Activated naive CD8-positive, alpha-beta T cell treated with anti-CD3 and anti-CD28 coated beads for 36 hours (primary cell): Measurements from ENCODE around the gene USP35. TPM values are rescaled to one million over a fixed set of nuclear protein-coding genes. Genes with fewer than 3 reads are reported as not detected.
"Not testable (repeated sequence)": the region's sequence is repeated elsewhere in the genome, so short reads cannot be mapped to it uniquely, and the experiment has no call there.

ENCODE experiments used
- DNase-seq: peaks from one replicate; pipeline ENCODE4 v3.0.0; 2021
- H3K27ac Mint-ChIP-seq: one replicate; pipeline ENCODE4 v1.8.0; 2022; ENCODE audit warnings: mild to moderate bottlenecking, moderate library complexity, mixed read lengths
- H3K27me3 Mint-ChIP-seq: one replicate; pipeline ENCODE4 v1.8.0; 2022; ENCODE audit warnings: mild to moderate bottlenecking, mixed read lengths
- H3K36me3 Mint-ChIP-seq: one replicate; pipeline ENCODE4 v1.8.0; 2021; ENCODE audit warnings: mild to moderate bottlenecking, mixed read lengths
- H3K4me1 Mint-ChIP-seq: one replicate; pipeline ENCODE4 v1.8.0; 2021; ENCODE audit warnings: mixed read lengths
- H3K4me3 Mint-ChIP-seq: one replicate; pipeline ENCODE4 v1.8.0; 2022; ENCODE audit warnings: mild to moderate bottlenecking, moderate library complexity, mixed read lengths
- H3K9me3 Mint-ChIP-seq: one replicate; pipeline ENCODE4 v1.8.0; 2022; ENCODE audit warnings: mixed read lengths
- total RNA-seq, 2 experiments: library from RNA; stranded (reverse); gene quantifications; one replicate each; pipeline ENCODE4 v1.2.3, GENCODE V29; 2021

Gene USP35
- total RNA-seq, 2 experiments from 2014 or later, result 3.5 to 4.2 TPM

DNA sequence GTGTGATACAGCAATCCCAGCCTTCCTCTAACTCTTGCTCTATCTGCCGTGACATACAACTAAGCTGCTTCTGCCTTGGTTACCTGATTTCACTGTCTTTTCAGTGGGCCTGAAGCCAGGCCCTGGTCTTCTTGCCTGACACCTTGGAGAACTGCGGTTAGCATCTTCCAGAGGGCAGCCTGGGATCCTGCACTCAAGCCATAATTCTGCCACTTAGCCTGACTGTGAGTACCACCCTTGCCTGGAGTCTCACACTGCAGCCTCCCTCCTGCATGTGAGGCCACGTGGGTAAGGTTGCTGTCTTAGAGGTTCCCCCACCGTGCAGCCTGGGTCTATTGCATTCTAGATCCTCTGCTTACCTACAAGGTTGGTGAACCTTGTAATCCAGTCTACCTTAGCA lies 35.8 kb downstream of the USP35 start:
- DNase-seq, result no peak
- Mint-ChIP-seq H3K9me3 (no peaks in the 10 kb centered on the region), H3K4me1 (peaks cover 15% of the 10 kb centered on the region), H3K4me3 (no peak overlapping the region), H3K36me3 (no peaks in the 10 kb centered on the region), H3K27me3 (no peaks in the 10 kb centered on the region), H3K27ac (no peak overlapping the region)

DNA sequence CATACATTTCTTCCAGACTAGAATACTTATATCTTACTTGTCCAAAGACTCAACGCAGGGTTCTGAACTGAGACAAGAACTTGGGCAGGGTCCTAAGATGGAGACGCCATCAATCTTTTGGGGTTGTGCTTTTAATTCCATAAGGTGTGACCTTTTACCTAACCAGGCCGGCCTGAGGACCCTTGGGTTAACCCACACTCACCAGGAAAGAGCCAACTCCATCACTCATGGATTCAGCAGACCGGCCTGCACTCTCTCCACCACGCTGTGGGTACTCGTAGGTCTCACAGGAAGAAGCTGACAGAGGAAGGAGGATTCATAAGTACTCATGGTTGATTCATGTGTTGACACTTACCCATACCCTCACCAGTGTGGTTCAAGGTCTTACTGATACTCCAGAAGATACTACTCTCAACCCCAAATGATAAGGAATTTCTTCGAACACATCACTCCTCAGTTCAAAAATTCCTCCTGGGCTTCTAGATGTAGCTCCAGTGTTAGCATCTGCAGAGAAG lies 36.2 kb downstream of the USP35 start:
- no peaks in the 10 kb centered on the region for H3K9me3 Mint-ChIP-seq
- DNase-seq, result no peak
- peaks cover 15% of the 10 kb centered on the region for H3K4me1 Mint-ChIP-seq
- no peak overlapping the region for H3K27ac Mint-ChIP-seq
- no peaks in the 10 kb centered on the region for H3K27me3 Mint-ChIP-seq
- no peak overlapping the region for H3K4me3 Mint-ChIP-seq
- no peaks in the 10 kb centered on the region for H3K36me3 Mint-ChIP-seq

DNA sequence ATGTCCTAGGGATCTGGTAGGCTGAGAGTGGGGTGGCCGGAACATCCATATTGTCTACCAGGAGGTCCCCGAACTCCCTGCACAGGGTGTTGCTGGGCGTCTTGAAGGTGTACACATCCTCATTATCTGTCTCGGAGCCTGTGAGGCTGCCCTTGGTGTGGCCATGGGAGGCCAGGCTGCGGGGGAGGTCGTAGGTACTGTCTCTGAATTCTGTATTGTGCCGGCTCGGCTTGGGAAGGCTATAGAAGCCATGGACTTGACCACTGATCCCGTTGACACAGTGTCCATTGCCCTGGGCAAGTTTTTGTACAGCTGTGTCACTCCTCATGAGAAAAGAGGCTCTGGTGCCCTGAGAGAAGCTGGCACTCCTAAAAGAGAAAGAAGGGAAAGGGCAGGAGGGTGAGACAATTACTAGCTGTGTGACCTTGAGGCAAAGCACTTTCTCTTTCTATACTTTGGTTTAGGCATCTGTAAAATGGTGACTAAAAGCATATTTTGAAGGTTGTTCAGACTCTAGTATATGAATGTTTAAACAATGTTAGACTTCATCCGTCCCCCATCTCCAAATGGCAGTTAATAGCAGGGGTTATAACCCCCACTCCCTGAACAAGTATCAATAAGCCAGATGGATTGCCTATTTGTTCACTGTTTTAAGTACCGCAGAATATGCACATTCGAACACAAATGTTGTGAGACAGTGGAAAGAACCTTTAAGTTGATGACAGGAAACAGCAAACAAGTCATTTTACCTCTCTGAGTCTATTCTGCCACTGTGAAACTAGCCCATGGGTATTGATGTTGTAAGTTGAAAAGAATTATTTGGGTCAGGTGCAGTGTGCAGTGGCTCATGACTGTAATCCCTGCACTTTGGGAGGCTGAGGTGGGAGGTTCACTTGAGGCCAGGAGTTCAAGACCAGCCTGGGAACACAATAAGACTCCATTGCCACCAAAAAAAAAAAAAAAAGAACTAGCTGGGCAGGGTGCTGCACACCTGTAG lies 38.3 kb downstream of the USP35 start:
- Mint-ChIP-seq H3K27ac (no peak overlapping the region), H3K36me3 (no peaks in the 10 kb centered on the region), H3K9me3 (no peaks in the 10 kb centered on the region), H3K4me1 (peaks cover 7% of the 10 kb centered on the region), H3K4me3 (no peak overlapping the region), H3K27me3 (no peaks in the 10 kb centered on the region)
- no peak for DNase-seq

GRCh38 chr11:78227921-78228320 lies 39.2 kb downstream of the USP35 start:
- no peak for DNase-seq
- Mint-ChIP-seq H3K27ac (no peak overlapping the region), H3K36me3 (no peaks in the 10 kb centered on the region), H3K4me1 (peaks cover 7% of the 10 kb centered on the region), H3K9me3 (no peaks in the 10 kb centered on the region), H3K4me3 (no peak overlapping the region), H3K27me3 (no peaks in the 10 kb centered on the region)

DNA sequence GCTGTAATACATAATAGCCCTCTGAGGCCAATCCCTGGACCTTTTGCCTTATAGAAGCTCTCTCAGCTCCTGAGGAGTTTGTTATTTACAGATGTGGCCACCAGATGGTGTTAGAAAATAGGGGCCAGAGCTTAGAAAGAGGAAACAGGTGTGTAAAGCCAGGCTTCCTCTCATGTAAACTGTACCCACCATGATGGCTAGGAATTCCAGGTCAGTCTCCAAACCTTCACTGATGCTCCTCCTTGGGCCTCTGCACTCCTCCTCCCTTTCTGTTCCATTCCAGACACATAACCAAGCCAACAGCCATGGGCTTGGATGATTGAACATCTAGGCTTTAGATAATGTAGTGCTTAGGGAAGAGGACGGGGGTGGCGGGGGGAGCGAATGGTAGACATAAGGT lies 39.7 kb downstream of the USP35 start:
- Mint-ChIP-seq H3K27ac (no peak overlapping the region), H3K9me3 (no peaks in the 10 kb centered on the region), H3K4me1 (peaks cover 5% of the 10 kb centered on the region), H3K27me3 (no peaks in the 10 kb centered on the region), H3K4me3 (no peak overlapping the region), H3K36me3 (no peaks in the 10 kb centered on the region)
- no peak for DNase-seq

DNA sequence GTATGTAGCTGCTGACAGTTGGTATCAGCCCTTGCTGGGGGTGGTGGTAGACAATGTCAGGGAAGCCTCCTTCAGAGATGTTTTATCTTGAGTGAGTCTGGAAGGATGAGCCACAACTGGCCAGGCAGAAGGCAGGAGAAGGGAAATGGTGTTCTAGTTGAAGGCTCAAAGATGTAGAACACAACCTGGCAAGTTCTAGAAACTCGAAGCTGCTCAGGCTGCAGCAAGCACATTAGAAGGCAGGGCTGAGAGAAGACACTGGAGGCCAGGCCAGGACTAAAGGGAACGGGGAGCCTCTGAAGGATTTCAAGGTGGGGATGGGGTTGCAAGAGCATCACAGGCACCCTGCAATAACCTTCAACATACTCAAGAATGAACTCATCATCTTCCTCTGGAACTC lies 40.4 kb downstream of the USP35 start:
- H3K27ac Mint-ChIP-seq, result no peak overlapping the region
- H3K27me3 Mint-ChIP-seq, result no peaks in the 10 kb centered on the region
- DNase-seq, result no peak
- no peak overlapping the region for H3K4me3 Mint-ChIP-seq
- no peaks in the 10 kb centered on the region for H3K36me3 Mint-ChIP-seq
- H3K4me1 Mint-ChIP-seq, result peaks cover 4% of the 10 kb centered on the region
- no peaks in the 10 kb centered on the region for H3K9me3 Mint-ChIP-seq

DNA sequence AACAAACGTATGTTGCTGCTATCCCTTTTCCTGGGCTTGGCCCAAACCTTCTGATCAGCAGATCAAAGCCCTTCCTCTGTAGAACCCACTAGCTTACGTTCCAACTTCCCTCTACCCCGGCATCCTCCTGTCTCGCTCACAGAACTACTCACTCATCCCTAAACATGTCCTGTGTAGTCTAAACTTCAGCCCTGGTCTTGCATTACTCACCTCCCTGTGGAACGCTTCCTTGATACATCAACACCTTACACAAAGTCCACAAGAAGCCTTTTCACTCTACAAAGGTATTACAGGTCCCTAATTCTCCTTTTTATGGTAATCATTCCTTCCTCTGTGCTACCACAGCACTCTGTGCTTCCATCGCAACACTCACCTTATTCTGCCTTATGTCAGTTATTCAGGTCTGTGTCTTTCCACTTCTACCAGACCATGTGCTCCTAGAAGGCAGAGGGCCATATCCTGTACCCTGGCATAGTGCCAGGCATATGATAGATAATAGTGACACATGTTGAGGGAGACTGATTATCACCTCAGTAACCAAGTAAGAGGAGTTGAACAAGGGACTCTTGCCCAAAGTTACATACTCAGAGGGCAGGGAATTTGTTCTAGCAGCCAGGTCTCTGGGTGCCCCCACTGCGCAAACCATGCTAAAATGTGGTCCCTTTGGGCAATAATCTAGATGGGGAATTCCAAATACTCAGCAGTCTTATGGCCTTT lies 41.6 kb downstream of the USP35 start:
- Mint-ChIP-seq H3K27ac (no peak overlapping the region), H3K36me3 (no peaks in the 10 kb centered on the region), H3K27me3 (no peaks in the 10 kb centered on the region), H3K9me3 (no peaks in the 10 kb centered on the region), H3K4me3 (no peak overlapping the region), H3K4me1 (peaks cover 4% of the 10 kb centered on the region)
- DNase-seq, result no peak

DNA sequence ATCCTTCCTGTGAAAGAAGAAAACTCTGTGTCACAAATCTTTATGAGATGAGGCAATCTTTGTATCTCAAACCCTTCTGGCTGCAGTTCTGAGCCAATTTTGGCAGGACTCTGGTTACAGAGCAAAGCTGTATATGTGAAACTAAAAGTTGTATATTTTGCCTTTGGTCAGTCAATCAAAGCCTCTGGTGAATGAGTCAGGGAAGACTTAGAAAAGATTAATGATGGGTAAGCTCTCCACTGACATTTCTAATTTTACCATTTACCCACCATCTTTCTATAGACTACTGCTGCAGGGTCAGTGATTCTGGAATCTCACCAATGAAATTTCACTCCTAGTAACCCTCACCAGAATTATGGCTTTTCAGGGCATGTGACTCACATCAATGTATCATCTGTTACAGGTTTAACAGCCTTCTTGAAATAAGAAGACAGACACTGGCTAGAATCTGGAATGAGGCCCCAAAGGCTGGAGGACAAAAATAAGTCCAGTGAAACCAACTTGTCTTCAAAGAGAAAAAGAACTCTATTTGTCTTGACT lies 43.3 kb downstream of the USP35 start:
- no peaks in the 10 kb centered on the region for H3K36me3 Mint-ChIP-seq

GRCh38 chr11:78233046-78233445 lies 44.3 kb downstream of the USP35 start:
- DNase-seq, H3K4me1 Mint-ChIP-seq, H3K27ac Mint-ChIP-seq, H3K36me3 Mint-ChIP-seq, H3K27me3 Mint-ChIP-seq, H3K9me3 Mint-ChIP-seq, H3K4me3 Mint-ChIP-seq: not testable (repeated sequence)

More for the DNA sequence above, 43.3 kb downstream of the USP35 start:
- Mint-ChIP-seq H3K4me1 (peaks cover 4% of the 10 kb centered on the region), H3K27ac (no peak overlapping the region), H3K4me3 (no peak overlapping the region), H3K9me3 (no peaks in the 10 kb centered on the region), H3K27me3 (no peaks in the 10 kb centered on the region)
- no peak for DNase-seq

DNA sequence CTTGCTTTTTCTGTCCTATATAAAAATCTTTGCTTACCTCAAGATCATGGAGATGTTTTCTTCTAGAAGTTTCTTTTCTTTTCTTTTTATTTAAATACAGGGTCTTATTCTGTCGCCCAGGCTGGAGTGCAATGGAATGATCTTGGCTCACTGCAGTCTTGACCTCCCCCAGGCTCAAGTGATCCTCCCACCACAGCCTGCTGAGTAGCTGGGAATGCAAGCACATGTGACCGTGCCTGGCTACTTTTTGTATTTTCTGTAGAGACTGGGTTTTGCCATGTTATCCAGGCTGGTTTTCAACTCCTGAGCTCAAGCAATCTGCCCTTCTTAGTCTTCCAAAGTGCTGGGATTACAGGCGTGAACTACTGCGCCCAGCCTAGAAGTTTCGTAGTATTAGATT lies 45.3 kb downstream of the USP35 start:
- no peaks in the 10 kb centered on the region for H3K4me1 Mint-ChIP-seq
- no peak for DNase-seq
- peaks cover 5% of the 10 kb centered on the region for H3K27me3 Mint-ChIP-seq
- H3K27ac Mint-ChIP-seq, result no peak overlapping the region
- no peak overlapping the region for H3K4me3 Mint-ChIP-seq
- peaks cover 5% of the 10 kb centered on the region for H3K9me3 Mint-ChIP-seq
- H3K36me3 Mint-ChIP-seq, result no peaks in the 10 kb centered on the region

- DNase-seq, result no peak
- Mint-ChIP-seq H3K4me1 (no peaks in the 10 kb centered on the region), H3K4me3 (no peak overlapping the region), H3K36me3 (peaks cover 9% of the 10 kb centered on the region), H3K27ac (no peak overlapping the region), H3K27me3 (peaks cover 5% of the 10 kb centered on the region), H3K9me3 (peaks cover 16% of the 10 kb centered on the region)
Measured at GRCh38 chr11:78237293-78238046, 48.8 kb downstream of the USP35 start.

- H3K4me3 Mint-ChIP-seq, result no peak overlapping the region
- no peak for DNase-seq
- no peaks in the 10 kb centered on the region for H3K4me1 Mint-ChIP-seq
- peaks cover 10% of the 10 kb centered on the region for H3K36me3 Mint-ChIP-seq
- peaks cover 19% of the 10 kb centered on the region for H3K9me3 Mint-ChIP-seq
- no peak overlapping the region for H3K27ac Mint-ChIP-seq
- H3K27me3 Mint-ChIP-seq, result peaks cover 5% of the 10 kb centered on the region
Measured at GRCh38 chr11:78239781-78240180, 51.1 kb downstream of the USP35 start.

DNA sequence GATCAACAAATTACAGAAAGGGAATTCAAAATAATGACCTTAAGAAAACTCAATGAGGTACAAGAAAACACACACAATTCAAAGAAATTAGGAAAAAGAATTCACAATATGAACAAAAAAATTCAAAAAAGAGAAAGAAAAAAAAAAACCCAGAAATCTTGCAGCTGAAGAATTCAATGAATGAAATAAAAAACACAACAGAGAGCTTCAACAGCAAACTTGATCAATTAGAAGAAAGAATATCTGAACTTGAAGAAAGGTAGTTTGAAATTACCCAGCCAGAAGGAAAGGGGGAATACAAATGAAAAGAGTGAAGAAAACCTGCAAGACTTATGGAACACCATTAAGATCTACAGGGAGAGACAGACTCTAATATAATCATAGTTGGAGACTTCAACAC lies 52.8 kb downstream of the USP35 start:
- peaks cover 21% of the 10 kb centered on the region for H3K9me3 Mint-ChIP-seq
- peaks cover 5% of the 10 kb centered on the region for H3K27me3 Mint-ChIP-seq
- peaks cover 10% of the 10 kb centered on the region for H3K36me3 Mint-ChIP-seq
- H3K27ac Mint-ChIP-seq, result no peak overlapping the region
- no peaks in the 10 kb centered on the region for H3K4me1 Mint-ChIP-seq
- DNase-seq, result no peak
- no peak overlapping the region for H3K4me3 Mint-ChIP-seq

GRCh38 chr11:78244080-78244479 lies 55.4 kb downstream of the USP35 start:
- Mint-ChIP-seq H3K27me3 (no peaks in the 10 kb centered on the region), H3K27ac (no peak overlapping the region), H3K4me1 (peaks cover 2% of the 10 kb centered on the region), H3K4me3 (no peak overlapping the region), H3K36me3 (peaks cover 10% of the 10 kb centered on the region), H3K9me3 (peaks cover 16% of the 10 kb centered on the region)
- no peak for DNase-seq
